Endothelial cell of umbilical vein (primary cell): Measurements from ENCODE around the gene MLC1. TPM values are rescaled to one million over a fixed set of nuclear protein-coding genes. Genes with fewer than 3 reads are reported as not detected.

Experiments
- BruUV-seq: library from RNA; stranded (reverse); fragments of 400-500 nt; replicated peaks from 2 replicates; lab custom pipeline; 2021; lab: Mats Ljungman, UMichigan
- CTCF ChIA-PET: fragments of 300-600, 350-600 bp; sonication (Branson Sonifier 250); formaldehyde crosslinking; loops from one replicate; lab custom pipeline; 2021; ENCODE audit warnings: antibody characterized with exemption, inconsistent platforms; lab: Charles Lee
- POLR2A ChIA-PET: fragments of 300-600, 350-600 bp; sonication (Branson Sonifier 250); formaldehyde crosslinking; loops from one replicate; lab custom pipeline; 2021; ENCODE audit warnings: antibody characterized with exemption, inconsistent platforms; lab: Charles Lee
- DNase-seq: peaks from one replicate; pipeline ENCODE4 v3.0.0-alpha.2; 2011; ENCODE audit warnings: low read depth, low spot score
- FAIRE-seq: peaks from 2 replicates; lab custom pipeline; 2011; peaks lifted over from hg19 to GRCh38; lab: Jason Lieb, UNC
- H2AFZ ChIP-seq: 2 replicates; pipeline ENCODE4 v1.6.0; 2012; ENCODE audit warnings: low read depth, low read length, control low read depth, inconsistent platforms
- H3K27ac ChIP-seq: 2 replicates; pipeline ENCODE4 v1.5.1; 2011; ENCODE audit warnings: low read depth, mild to moderate bottlenecking, control low read depth, low read length, moderate library complexity; ENCODE audit not compliant: insufficient read depth
- H3K27me3 ChIP-seq, 2 experiments: 2 replicates each; pipeline versions ENCODE4 v1.6.0 to v1.6.1; 2011; ENCODE audit warnings: low read length in 2 of 2, mixed read lengths in 1 of 2; ENCODE audit not compliant: control insufficient read depth in 2 of 2, insufficient read depth in 2 of 2
- H3K36me3 ChIP-seq, 2 experiments: 2 replicates in 1 of 2; 3 replicates in 1 of 2; pipeline ENCODE4 v1.5.1; 2011; ENCODE audit warnings: low read length in 2 of 2, mild to moderate bottlenecking in 1 of 2, moderate library complexity in 1 of 2; ENCODE audit not compliant: control insufficient read depth in 2 of 2, insufficient read depth in 2 of 2; ENCODE audit errors: extremely low read depth in 1 of 2
- H3K4me1 ChIP-seq: 3 replicates; pipeline ENCODE4 v1.5.1; 2011; ENCODE audit warnings: mild to moderate bottlenecking, low read length; ENCODE audit not compliant: control insufficient read depth, insufficient read depth; ENCODE audit errors: extremely low read depth
- H3K4me2 ChIP-seq: 2 replicates; pipeline ENCODE4 v1.6.1; 2011; ENCODE audit warnings: low read length, control low read depth, mixed read lengths; ENCODE audit not compliant: insufficient read depth
- H3K4me3 ChIP-seq, 3 experiments: fragments of 200-600 bp in 1 of 3; sonication (generic), shearing (Covaris generic) in 1 of 3; replicated peaks in 1 of 3; 2 replicates each; pipeline ENCODE4 v1.5.1; 2011 to 2016; ENCODE audit warnings: control low read depth in 3 of 3, low read length in 3 of 3, mild to moderate bottlenecking in 2 of 3, inconsistent platforms in 1 of 3, low read depth in 1 of 3, moderate library complexity in 1 of 3; ENCODE audit not compliant: insufficient read depth in 1 of 3
- H3K79me2 ChIP-seq: 2 replicates; pipeline ENCODE4 v1.6.0; 2012; ENCODE audit warnings: low read length, inconsistent platforms; ENCODE audit not compliant: control insufficient read depth, insufficient read depth
- H3K9ac ChIP-seq: replicated peaks from 2 replicates; pipeline ENCODE3; 2011; ENCODE audit warnings: low read length, control low read depth; ENCODE audit not compliant: insufficient read depth; ENCODE audit errors: extremely low read depth
- H3K9me1 ChIP-seq: replicated peaks from 3 replicates; pipeline ENCODE4 v1.6.0; 2011; ENCODE audit warnings: mild to moderate bottlenecking, low read length; ENCODE audit not compliant: control insufficient read depth, insufficient read depth; ENCODE audit errors: extremely low read depth
- H3K9me3 ChIP-seq: replicated peaks from 2 replicates; pipeline ENCODE4 v1.5.1; 2012; ENCODE audit warnings: low read length, inconsistent platforms; ENCODE audit not compliant: control insufficient read depth, insufficient read depth
- H4K20me1 ChIP-seq: replicated peaks from 2 replicates; pipeline ENCODE3; 2011; ENCODE audit warnings: mild to moderate bottlenecking, low read length; ENCODE audit not compliant: control insufficient read depth, insufficient read depth; ENCODE audit errors: extremely low read depth
- GATA2 ChIP-seq: IDR thresholded peaks from 2 replicates; pipeline ENCODE4 v1.7.0; 2011; ENCODE audit warnings: low read depth, mild to moderate bottlenecking, moderate library complexity, mixed read lengths, low read length; ENCODE audit not compliant: insufficient read length, insufficient read depth
- MYC ChIP-seq: IDR thresholded peaks from one replicate; pipeline ENCODE4 v1.6.1; 2011; ENCODE audit warnings: mild to moderate bottlenecking, low read depth, low read length
- POLR2AphosphoS5 ChIP-seq: IDR thresholded peaks from 2 replicates; pipeline ENCODE4 v1.6.1; 2012; ENCODE audit warnings: low read depth, mild to moderate bottlenecking, control low read depth, low read length, moderate library complexity; ENCODE audit not compliant: insufficient read depth
- dilution Hi-C: fragments of 300-500 bp; cut with MboI; formaldehyde crosslinking; loops from one replicate; pipeline ENCODE4 v1.15.0; 2019; ENCODE audit warnings: low sequenced_read_pairs; ENCODE audit not compliant: extremely low pct_ligation_motif_present
- intact Hi-C: fragments of 100-400 bp; cut with micrococcal nuclease; formaldehyde crosslinking; loops from one replicate; pipeline ENCODE4 v1.10.0; 2022
- polyA plus RNA-seq, 4 experiments: library from polyadenylated mRNA; depleted of rRNA in 3 of 4; stranded (reverse) in 3 of 4; unstranded in 1 of 4; fragments of >200 nt; gene quantifications; 2 replicates each; pipeline versions ENCODE4 v1.2.1 to v1.2.3, GENCODE V29; 2011 to 2012; ENCODE audit warnings: missing spikeins in 1 of 4
- total RNA-seq: library from RNA; stranded (reverse); gene quantifications from 2 replicates; pipeline ENCODE4 v1.2.3, GENCODE V29; 2021
- TF ChIP-seq, protein P1 (sequence below): IDR thresholded peaks from 2 replicates; pipeline ENCODE4 v1.6.1; 2011; ENCODE audit not compliant: insufficient read depth, insufficient read length
- TF ChIP-seq, protein P2 (sequence below), 2 donors: IDR thresholded peaks; 1 replicate in 1 of 2; 2 replicates in 1 of 2; pipeline ENCODE4 v1.5.1; 2011; ENCODE audit warnings: low read length in 2 of 2, mild to moderate bottlenecking in 2 of 2, moderate library complexity in 2 of 2, control low read depth in 1 of 2, inconsistent platforms in 1 of 2, low read depth in 1 of 2; ENCODE audit not compliant: insufficient read depth in 1 of 2; ENCODE audit errors: extremely low read depth in 1 of 2

MLC1 gene
- total and polyA plus RNA-seq, 2 donors (not counting 3 experiments of a cell fraction or from before 2014, with no cell fraction given) = not detected

DNA sequence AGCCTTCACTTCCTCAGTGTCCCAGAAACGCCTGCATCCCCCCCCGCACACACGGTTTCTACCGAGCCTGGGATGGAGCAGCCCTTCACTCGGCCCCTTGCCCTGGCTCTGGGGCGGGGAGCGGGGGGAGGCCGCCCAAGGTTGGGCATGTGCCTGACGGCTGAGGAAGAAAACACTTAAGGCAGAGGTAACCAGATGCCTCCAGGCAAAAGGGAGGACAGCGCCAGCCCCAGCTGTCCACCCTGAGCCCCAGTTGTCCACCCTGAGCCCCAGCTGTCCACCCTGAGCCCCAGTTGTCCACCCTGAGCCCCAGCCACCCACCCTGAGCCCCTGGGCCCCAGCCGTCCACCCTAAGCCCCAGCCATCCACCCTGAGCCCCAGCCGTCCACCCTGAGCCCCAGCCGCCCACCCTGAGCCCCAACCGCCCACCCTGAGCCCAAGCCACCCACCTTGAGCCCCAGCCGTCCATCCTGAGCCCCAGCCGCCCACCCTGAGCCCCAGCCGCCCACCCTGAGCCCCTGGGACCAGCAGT is 23.3 kb downstream of the MLC1 start:
- no TSS peak for BruUV-seq
- H3K79me2 ChIP-seq = no peaks in the 10 kb centered on the region
- dilution Hi-C loops = no loop called here
- H3K9ac ChIP-seq = no peak overlapping the region
- no peaks in the 10 kb centered on the region for H3K4me1 ChIP-seq
- H3K4me3 ChIP-seq = no peak overlapping the region
- no peak overlapping the region for H3K27ac ChIP-seq
- FAIRE-seq (no peak), DNase-seq (peak; percentile 13)
- H3K36me3 ChIP-seq = no peaks in the 10 kb centered on the region
- no peak overlapping the region for H2AFZ ChIP-seq
- ChIA-PET CTCF (interaction anchor here (1.3 kb wide), 1 partner anchor 11 kb away, joined by 3 read pairs; no protein-coding TSS in a partner anchor), POLR2A (no interaction called here)
- H4K20me1 ChIP-seq = no peaks in the 10 kb centered on the region
- intact Hi-C loops = no loop called here
- TF ChIP-seq, protein P1, sequence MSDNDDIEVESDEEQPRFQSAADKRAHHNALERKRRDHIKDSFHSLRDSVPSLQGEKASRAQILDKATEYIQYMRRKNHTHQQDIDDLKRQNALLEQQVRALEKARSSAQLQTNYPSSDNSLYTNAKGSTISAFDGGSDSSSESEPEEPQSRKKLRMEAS = no peak
- no peak for TF ChIP-seq POLR2AphosphoS5
- no peak for TF ChIP-seq GATA2
- no peak for TF ChIP-seq MYC
- TF ChIP-seq, protein P2, sequence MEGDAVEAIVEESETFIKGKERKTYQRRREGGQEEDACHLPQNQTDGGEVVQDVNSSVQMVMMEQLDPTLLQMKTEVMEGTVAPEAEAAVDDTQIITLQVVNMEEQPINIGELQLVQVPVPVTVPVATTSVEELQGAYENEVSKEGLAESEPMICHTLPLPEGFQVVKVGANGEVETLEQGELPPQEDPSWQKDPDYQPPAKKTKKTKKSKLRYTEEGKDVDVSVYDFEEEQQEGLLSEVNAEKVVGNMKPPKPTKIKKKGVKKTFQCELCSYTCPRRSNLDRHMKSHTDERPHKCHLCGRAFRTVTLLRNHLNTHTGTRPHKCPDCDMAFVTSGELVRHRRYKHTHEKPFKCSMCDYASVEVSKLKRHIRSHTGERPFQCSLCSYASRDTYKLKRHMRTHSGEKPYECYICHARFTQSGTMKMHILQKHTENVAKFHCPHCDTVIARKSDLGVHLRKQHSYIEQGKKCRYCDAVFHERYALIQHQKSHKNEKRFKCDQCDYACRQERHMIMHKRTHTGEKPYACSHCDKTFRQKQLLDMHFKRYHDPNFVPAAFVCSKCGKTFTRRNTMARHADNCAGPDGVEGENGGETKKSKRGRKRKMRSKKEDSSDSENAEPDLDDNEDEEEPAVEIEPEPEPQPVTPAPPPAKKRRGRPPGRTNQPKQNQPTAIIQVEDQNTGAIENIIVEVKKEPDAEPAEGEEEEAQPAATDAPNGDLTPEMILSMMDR (IDR thresholded peaks at IDR 0.05; ENCODE audit: extremely low read depth in 1 of 2, insufficient read depth in 1 of 2, low read depth in 1 of 2, low read length in 2 of 2) = no peak
- H3K27me3 ChIP-seq = peaks cover 10 to 19% of the 10 kb centered on the region in 2 experiments
- H3K9me3 ChIP-seq = no peaks in the 10 kb centered on the region
- H3K9me1 ChIP-seq = no peaks in the 10 kb centered on the region
- no peak overlapping the region for H3K4me2 ChIP-seq
